GM06990 (cell line): Measurements from ENCODE around the gene COQ8B.

Experiments used
- DNase-seq: peaks from one replicate; pipeline ENCODE4 v3.0.0-alpha.2; 2011; ENCODE audit not compliant: insufficient read length; ENCODE audit errors: extremely low read depth
- H3K27me3 ChIP-seq: replicated peaks from 2 replicates; pipeline ENCODE4 v1.6.0; 2011; ENCODE audit warnings: low read length; ENCODE audit not compliant: control insufficient read depth, insufficient read depth
- H3K36me3 ChIP-seq: 2 replicates; pipeline ENCODE4 v1.5.1; 2011; ENCODE audit warnings: low read length; ENCODE audit not compliant: control insufficient read depth, insufficient read depth
- H3K4me3 ChIP-seq: replicated peaks from 2 replicates; pipeline ENCODE4 v1.5.1; 2011; ENCODE audit warnings: low read depth, mild to moderate bottlenecking, control low read depth, low read length
- CTCF ChIP-seq: IDR thresholded peaks from 2 replicates; pipeline ENCODE4 v1.5.1; 2011; ENCODE audit warnings: low read length, control low read depth, mild to moderate bottlenecking, inconsistent platforms; ENCODE audit not compliant: insufficient read depth, poor library complexity, severe bottlenecking

The COQ8B gene

DNA sequence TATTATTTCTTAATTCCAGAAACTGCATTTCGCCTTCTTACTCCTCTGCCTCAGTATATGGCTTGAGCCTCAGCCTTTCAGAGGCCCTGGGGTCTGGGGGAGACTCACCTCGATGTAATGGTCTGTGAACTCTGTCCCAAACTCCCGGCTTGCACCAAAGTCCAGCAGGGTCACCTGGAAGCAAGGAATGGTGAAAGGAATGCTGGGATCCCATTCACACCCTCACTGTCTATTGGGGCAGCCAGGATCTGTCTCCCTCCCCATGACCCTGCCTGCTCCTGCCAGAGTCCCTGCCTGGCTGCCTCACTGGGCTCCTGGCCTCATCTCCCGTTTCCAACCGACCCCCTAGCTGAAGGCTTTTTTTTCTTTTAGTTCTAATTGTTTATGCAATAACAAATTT lies 20.8 kb downstream of the COQ8B start:
- no peak for TF ChIP-seq CTCF
- Histone ChIP-seq H3K27me3 (no peaks in the 10 kb centered on the region), H3K36me3 (peaks cover 5% of the 10 kb centered on the region), H3K4me3 (no peak overlapping the region)
- DNase-seq = no peak

- no peak for TF ChIP-seq CTCF
- H3K27me3 ChIP-seq = no peaks in the 10 kb centered on the region
- DNase-seq = no peak
- no peak overlapping the region for H3K4me3 ChIP-seq
- peaks cover 3% of the 10 kb centered on the region for H3K36me3 ChIP-seq
Measured at GRCh38 chr19:40693896-40694295, 22.8 kb downstream of the COQ8B start.

- DNase-seq = no peak
- H3K36me3 ChIP-seq = peaks cover 3% of the 10 kb centered on the region
- no peaks in the 10 kb centered on the region for H3K27me3 ChIP-seq
Measured at GRCh38 chr19:40693150-40693788, 23.4 kb downstream of the COQ8B start.

DNA sequence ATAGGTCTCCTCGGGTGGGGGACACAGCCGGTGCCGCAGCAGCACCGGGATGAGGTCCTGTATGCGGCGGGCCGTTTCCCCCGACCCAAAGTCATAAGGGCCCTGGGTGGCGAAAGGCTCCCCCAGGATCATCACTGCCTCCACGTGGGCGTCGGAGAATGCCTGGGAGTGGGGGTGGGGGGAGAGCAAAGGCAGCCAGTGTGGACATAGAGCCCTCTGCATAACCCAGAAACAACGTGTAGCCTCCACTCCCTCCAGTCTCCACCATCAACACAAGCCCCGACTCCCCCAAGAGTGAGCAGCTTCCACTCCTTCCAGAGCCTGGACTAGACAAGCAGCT lies 24.5 kb downstream of the COQ8B start:
- Histone ChIP-seq H3K27me3 (no peaks in the 10 kb centered on the region), H3K4me3 (no peak overlapping the region), H3K36me3 (peaks cover 3% of the 10 kb centered on the region)
- DNase-seq = no peak
- TF ChIP-seq CTCF = no peak

More at GRCh38 chr19:40693150-40693788, 23.4 kb downstream of the COQ8B start:
- no peak overlapping the region for H3K4me3 ChIP-seq
- peak; percentile 9 for TF ChIP-seq CTCF

DNA sequence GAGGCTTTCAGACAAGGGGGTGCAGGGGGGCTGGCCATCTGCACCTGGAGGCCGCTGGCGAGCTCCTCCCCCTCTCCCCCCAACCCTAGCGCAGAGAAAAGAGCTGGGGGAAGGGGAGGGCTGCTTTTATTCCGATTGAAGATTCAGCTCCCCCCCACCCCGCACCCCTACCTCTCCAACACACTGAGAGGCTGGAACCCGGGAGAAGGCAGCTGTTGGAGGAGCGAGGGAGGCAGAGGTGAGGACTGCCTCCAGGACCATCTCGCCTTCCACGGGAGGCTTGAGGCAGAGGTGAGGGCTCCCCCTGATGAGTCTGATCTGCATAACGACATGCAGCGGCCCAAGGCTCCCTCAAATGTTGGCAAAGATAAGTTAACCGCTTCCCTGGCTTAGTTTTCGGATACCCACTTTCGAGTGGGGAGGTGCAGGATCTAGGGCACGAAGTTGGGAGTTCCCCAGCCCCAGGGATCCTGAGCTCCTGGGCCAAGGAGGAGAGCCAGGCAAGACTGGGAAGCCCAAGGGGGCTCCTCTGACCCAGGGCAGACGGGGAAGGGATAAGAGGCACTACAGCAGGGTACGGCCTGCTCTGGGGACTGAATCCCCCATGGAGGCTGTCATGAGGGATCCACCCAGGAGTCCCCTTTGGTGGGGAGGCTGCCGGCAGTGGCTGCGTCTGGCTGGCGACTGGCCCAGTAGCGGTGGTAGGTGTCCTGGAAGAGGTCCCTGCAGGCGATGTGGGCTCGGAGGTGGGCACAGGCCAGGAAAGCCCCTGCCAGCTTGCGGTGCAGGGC lies 25.1 kb downstream of the COQ8B start:
- no peak for TF ChIP-seq CTCF
- no peak for DNase-seq
- Histone ChIP-seq H3K36me3 (peaks cover 3% of the 10 kb centered on the region), H3K27me3 (no peaks in the 10 kb centered on the region), H3K4me3 (no peak overlapping the region; the same call in 1 of the 2 replicates)
